Skin of body (tissue), 2 donors: ENCODE data around the gene NHLH1. TPM values are rescaled to one million over a fixed set of nuclear protein-coding genes. Genes with fewer than 3 reads are reported as not detected.

Experiments
- DNase-seq: peaks from one replicate; lab custom pipeline; 2025; lab: John Stamatoyannopoulos, UW
- total RNA-seq: library from RNA; depleted of rRNA; stranded (reverse); fragments of >200 nt; gene quantifications from one replicate; pipeline ENCODE4 v1.2.3, GENCODE V29; 2014

NHLH1 gene
- total RNA-seq, 1 donor from 2014 or later, result 0.20 TPM

GRCh38 chr1:160358073-160358472, 8.8 kb upstream of the NHLH1 start:
- DNase-seq, result no peak

- no peak for DNase-seq
Observed at GRCh38 chr1:160359559-160360226, 7.2 kb upstream of the NHLH1 start.

GRCh38 chr1:160360227-160360695, 6.6 kb upstream of the NHLH1 start:
- no peak for DNase-seq

DNA sequence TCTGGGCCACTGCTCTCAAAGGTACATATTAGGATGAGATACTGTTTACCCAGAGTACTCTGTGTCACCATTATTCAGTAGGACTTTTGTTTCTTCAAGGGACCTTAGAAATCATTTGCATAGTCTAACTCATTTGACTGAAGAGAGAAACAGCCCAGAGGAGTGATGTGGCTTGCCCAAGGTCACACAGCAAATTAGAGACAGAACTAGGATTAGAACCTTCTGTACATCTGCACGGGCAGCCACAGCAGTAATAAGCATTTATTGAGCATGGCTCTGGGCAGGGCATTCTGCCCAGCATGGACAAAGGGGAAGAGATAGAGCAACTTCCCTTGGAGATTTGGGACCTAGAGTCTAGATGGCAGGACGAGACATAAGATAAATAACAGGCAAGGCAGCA, 5.7 kb upstream of the NHLH1 start:
- DNase-seq, result no peak

- no peak for DNase-seq
Observed at GRCh38 chr1:160361814-160362167, 5.1 kb upstream of the NHLH1 start.

GRCh38 chr1:160362168-160362957, 4.5 kb upstream of the NHLH1 start:
- DNase-seq, result no peak

DNA sequence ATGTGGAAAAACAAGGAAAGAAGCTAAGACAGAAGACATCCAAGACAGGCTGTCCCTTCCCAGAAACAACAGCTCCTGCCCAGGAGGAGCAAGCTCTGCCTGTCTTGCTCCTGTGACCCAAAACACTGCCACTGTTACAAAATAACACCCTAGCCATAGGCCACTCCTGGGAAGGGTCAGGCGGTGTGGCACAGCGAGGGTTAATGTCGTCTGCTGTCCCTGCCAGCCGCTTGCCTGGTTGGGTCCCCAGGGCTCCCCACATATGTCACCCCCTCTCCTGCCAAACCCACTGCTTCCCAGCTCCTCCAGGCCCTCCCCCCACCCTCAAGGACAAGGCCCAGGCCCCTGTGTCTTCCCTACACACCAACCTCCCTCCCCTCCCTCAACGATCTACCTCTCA, 3.9 kb upstream of the NHLH1 start:
- DNase-seq, result no peak

DNA sequence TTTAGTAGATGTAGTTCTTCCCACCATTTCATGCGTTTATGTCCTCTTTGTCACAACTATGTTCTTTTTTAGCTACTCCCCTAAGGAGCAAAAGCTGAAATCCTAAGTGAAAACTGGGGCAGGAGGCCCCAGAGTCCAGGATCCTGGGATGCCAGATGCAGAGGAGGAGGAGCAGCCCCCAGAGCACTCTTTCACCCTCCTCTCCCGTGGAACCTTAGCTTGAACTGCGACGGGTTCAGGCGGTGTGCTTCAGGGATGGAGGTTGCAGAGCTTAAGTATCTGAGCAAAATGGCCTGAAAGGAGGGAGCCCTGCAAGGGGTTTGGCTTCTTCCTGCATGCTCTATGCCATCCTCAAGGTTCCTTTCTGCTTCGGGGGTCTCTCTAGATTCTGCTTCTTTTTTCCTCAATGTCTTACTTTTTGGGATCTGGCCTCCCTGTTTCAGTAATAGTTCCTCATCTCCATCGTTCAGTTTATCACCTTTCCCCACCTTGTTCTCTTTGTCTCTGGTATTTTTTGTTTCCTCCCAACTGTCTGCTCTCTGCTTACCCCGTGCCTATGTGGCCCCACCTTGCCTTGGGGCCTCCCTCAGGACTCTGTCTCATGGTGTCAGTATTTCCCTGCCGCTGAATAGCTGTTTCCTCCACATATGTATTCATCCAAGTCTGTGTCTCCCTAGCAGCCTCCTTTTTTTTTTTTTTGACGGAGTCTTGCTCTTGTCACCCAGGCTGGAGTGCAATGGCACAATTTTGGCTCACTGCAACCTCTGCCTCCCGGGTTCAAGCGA, 2.7 kb upstream of the NHLH1 start:
- DNase-seq, result no peak

GRCh38 chr1:160365325-160365724, 1.5 kb upstream of the NHLH1 start:
- no peak for DNase-seq

DNA sequence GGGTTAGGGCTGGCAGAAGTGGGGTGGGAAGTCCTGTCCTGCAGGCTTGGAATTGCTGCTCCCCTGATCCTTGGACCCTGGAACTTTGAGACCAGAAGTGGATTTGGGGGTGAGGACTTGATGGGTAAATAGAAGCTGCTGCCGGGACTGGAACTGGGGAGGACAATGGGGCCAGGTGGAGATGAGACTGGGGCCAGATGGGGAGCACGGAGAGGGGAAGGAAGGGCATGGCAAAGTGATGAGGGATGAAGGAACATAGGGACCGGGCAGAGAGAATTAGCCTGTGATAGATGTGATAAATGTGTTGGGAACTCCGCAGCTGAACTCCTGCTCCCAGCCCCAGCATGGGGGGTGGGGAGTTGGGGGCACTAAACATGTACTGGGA, 637 bp downstream of the NHLH1 start:
- no peak for DNase-seq

DNA sequence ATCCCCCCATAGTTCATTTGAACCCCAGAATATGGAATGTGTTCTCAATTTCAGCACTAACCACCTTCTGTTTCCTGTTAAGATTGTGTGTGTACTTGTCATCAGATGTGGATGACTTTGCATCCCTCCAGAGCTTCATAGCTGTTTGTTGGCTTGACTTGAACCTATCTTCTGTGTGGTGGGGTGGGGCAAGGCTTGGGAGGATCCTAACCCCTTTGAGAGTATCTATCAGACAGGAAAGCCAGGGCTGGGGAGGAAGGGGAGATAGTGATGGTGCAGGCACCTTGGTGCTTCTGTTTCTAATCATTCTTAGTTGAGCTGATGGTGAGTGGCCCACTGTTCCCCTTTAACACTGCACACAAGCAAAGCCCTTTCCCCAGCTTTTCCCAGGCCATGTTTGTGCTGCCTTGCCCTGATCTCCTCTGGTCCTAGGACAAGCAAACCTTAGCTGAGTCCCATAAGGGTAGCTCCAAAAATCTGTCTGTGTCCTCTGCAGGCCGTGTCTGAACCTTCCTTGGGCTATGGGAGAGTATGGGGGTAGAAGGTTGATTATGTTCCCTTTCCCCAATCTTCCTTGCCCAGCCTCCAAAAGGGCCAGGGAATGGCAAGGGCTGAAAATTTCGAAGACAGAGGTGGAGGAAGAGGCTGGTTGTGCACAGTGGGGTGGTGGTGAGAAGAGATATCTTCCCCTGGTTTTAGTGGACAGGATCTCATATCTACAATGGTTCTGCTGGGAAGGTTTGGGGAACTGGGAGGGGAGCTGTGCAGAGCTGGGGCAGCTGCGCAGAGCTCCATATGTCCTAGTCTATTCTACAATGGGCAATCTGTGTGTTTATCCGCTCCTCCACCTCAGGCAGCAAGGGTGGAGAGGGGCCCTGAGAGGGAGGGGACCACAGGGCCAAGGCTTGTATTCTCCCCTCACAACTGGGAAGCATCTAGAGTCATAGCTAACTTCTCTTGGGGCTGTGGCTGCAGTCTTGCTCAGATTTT, 1.4 kb downstream of the NHLH1 start:
- DNase-seq, result no peak

DNA sequence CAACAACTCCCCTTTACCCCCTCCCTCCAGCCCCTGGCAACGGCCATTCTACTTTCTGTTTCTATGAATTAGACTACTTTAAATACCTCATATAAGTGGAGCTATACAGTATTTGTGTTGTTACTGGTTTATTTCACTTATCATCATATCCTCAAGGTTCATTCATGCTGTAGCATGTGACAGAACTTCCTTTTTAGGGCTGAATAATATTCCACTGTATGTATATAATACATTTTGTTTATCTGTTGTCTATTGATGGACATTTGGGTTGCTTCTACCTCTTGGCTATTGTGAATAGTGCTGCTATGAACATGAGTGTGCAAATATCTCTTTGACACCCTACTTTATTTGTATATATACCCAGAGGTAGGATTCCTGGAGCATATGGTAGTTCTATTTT, 2.2 kb downstream of the NHLH1 start:
- no peak for DNase-seq

DNA sequence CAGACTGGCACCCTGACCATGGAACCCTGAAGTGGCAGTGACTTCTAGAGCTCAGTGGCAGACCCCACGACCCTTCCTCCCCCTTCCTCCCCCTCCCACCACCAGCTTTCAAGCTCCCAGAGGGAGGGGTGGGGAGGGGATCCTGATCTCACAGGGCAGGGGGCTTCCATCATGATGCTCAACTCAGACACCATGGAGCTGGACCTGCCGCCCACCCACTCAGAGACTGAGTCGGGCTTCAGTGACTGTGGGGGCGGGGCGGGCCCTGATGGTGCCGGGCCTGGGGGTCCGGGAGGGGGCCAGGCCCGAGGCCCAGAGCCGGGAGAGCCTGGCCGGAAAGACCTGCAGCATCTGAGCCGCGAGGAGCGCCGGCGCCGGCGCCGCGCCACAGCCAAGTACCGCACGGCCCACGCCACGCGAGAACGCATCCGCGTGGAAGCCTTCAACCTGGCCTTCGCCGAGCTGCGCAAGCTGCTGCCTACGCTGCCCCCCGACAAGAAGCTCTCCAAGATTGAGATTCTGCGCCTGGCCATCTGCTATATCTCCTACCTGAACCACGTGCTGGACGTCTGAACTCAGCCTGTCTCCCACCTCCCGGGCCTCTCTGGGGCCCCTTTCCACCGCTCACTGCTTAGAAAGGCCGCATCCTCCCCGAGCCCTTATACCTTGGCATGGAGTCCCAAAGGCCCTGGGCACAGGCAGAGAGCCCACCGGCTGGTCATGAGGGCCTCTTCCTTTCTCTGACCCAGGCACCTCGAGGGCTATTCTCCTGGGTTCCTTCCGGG, 3.9 kb downstream of the NHLH1 start:
- no peak for DNase-seq

- DNase-seq, result no peak
Observed at GRCh38 chr1:160371346-160371631, 4.4 kb downstream of the NHLH1 start.

DNA sequence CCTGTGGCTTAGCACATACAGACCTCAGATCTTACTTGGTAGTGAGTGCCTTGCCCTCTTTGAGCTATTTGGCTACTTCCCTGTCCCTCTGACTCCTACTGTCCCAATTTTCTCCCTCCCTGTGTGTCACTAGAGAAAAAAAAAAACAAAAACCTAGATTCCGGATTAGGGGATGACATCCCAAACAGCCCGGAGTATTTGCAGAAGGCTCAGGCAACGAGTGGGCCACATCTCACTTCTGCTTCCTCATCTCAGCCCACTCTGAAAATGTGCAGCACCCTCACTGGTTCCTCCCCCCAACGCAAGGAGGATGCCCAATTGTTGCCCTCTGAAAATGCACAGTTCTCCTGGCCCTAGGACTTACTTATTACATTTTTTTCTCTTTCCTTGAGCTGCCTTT, 4.9 kb downstream of the NHLH1 start:
- DNase-seq, result no peak

DNA sequence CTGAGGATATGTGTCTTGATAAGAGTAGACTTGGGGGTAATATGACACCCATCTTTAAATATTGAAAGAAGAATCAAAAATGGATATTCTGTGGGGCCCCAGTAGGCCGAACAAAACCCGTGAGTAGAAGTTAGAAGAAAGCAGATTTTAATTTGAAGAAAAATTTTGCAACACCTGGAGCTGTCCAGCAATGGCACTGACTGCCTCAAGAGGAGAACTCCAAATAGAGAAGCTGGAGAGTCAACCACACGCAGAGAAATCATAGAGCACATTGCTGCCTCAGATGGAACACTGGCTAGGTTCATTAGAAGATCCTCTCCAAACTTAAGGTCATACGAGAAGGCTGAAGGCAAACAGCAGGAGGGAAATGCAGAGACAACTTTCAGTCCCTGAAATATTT, 6.8 kb downstream of the NHLH1 start:
- no peak for DNase-seq

- peak; percentile 29 for DNase-seq
Observed at GRCh38 chr1:160374306-160375110, 7.6 kb downstream of the NHLH1 start.

- peak; percentile 43 for DNase-seq
Observed at GRCh38 chr1:160375788-160376524, 9.1 kb downstream of the NHLH1 start.
